GM13977 (cell line): ENCODE measurements around the gene AUH.

Source experiments
- DNase-seq: peaks from one replicate; pipeline ENCODE4 v3.0.0; 2012; ENCODE audit warnings: low spot score
- CTCF ChIP-seq: IDR thresholded peaks from 2 replicates; pipeline ENCODE4 v1.5.1; 2012; ENCODE audit warnings: mild to moderate bottlenecking, control low read depth; ENCODE audit not compliant: insufficient read depth; ENCODE audit errors: extremely low read depth, missing control alignments
- in situ Hi-C: fragments of 300-500 bp; cut with MboI; formaldehyde crosslinking; loops from one replicate; pipeline ENCODE4 v1.12.0; 2022; ENCODE audit warnings: low sequenced_read_pairs, low pct_unique_long_range_greater_than_20kb, mixed read lengths, inconsistent platforms; ENCODE audit not compliant: unreplicated experiment

AUH gene

DNA sequence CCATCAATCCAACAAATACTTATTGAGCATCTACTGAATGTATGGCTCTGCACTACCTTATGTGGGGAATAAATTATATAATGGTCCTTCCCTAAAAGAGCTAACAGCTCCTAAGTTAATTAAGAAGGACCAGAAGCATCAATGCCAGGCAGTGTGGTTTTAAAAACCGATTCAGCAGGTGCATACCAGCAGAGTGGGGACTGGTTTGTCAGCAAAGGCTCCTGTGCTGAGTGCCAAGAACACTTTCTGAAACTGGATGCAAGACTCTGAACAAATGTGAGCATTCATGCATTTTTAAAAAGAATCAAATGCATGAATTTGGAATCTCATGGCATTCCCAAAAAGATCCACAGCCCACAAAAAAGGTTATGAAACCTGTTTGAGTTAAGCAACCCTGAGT is 142.2 kb downstream of the AUH start:
- no peak for DNase-seq
- in situ Hi-C loops, result no loop called here
- TF ChIP-seq CTCF, result no peak

DNA sequence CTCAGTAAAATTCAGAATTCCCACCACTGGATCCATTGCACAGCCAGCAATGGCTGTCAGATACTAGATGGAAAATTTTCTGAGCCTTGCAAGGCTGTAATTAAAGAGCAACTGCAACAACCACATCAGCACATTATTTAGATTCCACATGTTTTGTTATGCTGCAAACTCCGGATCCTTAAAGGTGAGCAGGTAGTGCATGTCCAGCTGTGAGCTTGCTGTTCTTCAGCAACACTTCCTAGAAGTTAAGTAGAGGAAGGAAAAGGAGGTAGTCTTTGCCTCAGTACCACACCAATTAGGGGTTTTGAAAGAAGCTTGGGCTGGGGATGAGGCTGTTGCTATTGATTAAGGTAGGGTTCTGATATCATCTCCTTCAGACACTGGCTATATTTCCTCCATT is 144.3 kb downstream of the AUH start:
- in situ Hi-C loops, result no loop called here
- no peak for TF ChIP-seq CTCF
- DNase-seq, result no peak

GRCh38 chr9:91214867-91215266 is 146.9 kb downstream of the AUH start:
- no peak for TF ChIP-seq CTCF
- DNase-seq, result no peak
- in situ Hi-C loops, result no loop called here

GRCh38 chr9:91214086-91214485 is 147.6 kb downstream of the AUH start:
- in situ Hi-C loops, result no loop called here
- TF ChIP-seq CTCF, result no peak
- DNase-seq, result no peak

- no peak for TF ChIP-seq CTCF
- DNase-seq, result no peak
- in situ Hi-C loops, result no loop called here
These were observed 149.0 kb downstream of the AUH start for GRCh38 chr9:91212596-91213243.

DNA sequence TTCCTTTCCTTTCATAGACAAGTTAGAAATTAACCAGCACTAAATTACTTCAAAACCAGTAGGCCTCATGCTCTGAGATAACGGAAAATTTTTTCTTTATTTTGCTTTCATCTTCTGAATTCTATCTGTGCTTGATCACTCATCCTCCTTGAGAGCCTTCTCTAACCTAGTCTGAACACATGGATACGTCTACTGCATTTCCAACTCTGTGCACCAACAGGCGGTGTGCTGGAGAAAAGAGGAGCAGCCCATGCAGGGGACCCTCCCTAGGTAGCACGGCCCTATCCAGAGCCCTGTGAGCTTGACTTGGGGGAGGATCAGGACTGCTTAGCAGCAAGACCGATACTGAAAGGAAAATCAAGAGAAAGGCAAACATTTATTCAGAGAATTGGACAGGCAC is 149.8 kb downstream of the AUH start:
- in situ Hi-C loops, result no loop called here
- no peak for TF ChIP-seq CTCF
- no peak for DNase-seq

DNA sequence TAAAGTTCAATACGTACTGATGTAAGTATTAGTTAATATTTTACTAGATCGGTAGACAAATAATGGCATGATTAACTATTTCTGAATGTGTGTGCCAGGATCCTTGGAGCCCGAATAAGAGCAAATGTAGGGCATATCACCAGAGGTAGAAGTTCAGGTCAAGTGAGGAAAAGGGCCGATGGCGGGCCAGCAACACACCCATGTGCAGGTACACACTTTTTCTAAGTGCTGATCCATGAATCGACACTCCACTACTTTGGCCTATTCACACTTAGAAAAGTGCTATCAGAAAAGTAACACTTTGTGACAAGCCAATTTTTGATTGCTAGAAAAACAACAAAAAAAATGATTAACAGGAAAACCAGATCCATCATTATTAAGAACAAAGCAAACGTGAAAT is 150.3 kb downstream of the AUH start:
- in situ Hi-C loops, result no loop called here
- no peak for DNase-seq
- no peak for TF ChIP-seq CTCF
